Tibial artery (tissue), 4 donors: ENCODE measurements around the gene CD226.

Experiments
- DNase-seq, 2 donors: peaks; one replicate each; pipeline ENCODE4 v3.0.0-alpha.2; 2019
- H3K27ac ChIP-seq, 2 donors: fragments of 200-600 bp; sonication (generic) in 1 of 2; 1 replicate in 1 of 2; 2 replicates in 1 of 2; pipeline ENCODE4 v1.5.1; 2018 to 2019; ENCODE audit warnings: mild to moderate bottlenecking in 1 of 2
- H3K27me3 ChIP-seq, 2 donors: fragments of 200-600 bp; sonication (generic) in 1 of 2; one replicate each; pipeline versions ENCODE4 v1.5.1 to v1.6.0; 2016 to 2019
- H3K36me3 ChIP-seq, 3 donors: fragments of 200-600 bp; sonication (generic) in 2 of 3; one replicate each; pipeline ENCODE4 v1.5.1; 2016 to 2019; ENCODE audit warnings: mild to moderate bottlenecking in 2 of 3
- H3K4me1 ChIP-seq, 4 donors: fragments of 200-600 bp; sonication (generic) in 2 of 4; 1 replicate in 3 of 4; 2 replicates in 1 of 4; pipeline ENCODE4 v1.5.1; 2016 to 2019
- H3K4me3 ChIP-seq, 2 donors: fragments of 200-600 bp; sonication (generic) in 1 of 2; 1 replicate in 1 of 2; 2 replicates in 1 of 2; pipeline ENCODE4 v1.5.1; 2018 to 2019; ENCODE audit warnings: mild to moderate bottlenecking in 2 of 2
- H3K9me3 ChIP-seq, 3 donors: fragments of 200-600 bp; sonication (generic) in 1 of 3; one replicate each; pipeline ENCODE4 v1.5.1; 2016 to 2019
- intact Hi-C: fragments of 100-400 bp; cut with DNase I; formaldehyde crosslinking; loops from one replicate; pipeline ENCODE4 v1.15.0; 2023; ENCODE audit warnings: low total_unique reads
- TF ChIP-seq, protein P1 (sequence below), 2 experiments: fragments of 200-600 bp in 1 of 2; fragments of 450-650 bp in 1 of 2; IDR thresholded peaks; one replicate each; pipeline ENCODE4 v1.5.1; 2017 to 2019; ENCODE audit warnings: antibody characterized with exemption in 2 of 2, mild to moderate bottlenecking in 1 of 2, moderate library complexity in 1 of 2

CD226 gene

DNA sequence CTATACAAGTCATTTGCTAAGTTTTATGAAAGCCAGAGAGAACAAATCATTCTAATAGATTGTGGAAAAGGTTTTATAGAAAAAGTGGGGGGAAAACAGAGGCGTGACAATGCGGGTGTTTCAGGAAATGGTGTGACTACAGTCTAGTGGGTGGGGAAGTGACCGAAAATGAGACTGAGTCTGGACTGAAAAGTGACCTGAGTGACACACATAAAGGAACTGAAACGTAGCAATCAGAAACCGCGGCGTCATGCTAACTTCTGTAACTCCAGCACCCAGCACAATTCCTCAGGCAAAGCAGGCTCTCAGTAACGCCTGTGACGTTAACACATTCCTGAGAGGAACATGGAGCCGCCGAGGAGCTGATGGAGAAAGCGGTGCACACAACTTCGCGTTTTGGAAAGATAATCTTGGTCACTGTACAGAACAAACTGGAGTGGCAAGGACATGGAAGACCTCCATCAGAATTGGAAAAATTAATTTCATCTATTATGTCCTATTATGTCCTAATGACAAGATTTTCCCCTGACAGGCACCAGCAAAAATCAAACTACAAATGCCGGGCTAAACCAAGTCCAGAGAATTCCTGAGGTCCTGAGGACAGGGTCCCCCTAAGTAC is 1.4 kb upstream of the CD226 start:
- Histone ChIP-seq H3K27ac (no peak overlapping the region), H3K4me1 (peaks cover 0 to 14% (median 0%) of the 10 kb centered on the region in 4 donors), H3K27me3 (no peaks in the 10 kb centered on the region), H3K4me3 (peak overlapping the region in 1 of 2 donors; percentile 5), H3K9me3 (no peaks in the 10 kb centered on the region), H3K36me3 (no peaks in the 10 kb centered on the region)
- intact Hi-C loops = no loop called here
- TF ChIP-seq, protein P1, sequence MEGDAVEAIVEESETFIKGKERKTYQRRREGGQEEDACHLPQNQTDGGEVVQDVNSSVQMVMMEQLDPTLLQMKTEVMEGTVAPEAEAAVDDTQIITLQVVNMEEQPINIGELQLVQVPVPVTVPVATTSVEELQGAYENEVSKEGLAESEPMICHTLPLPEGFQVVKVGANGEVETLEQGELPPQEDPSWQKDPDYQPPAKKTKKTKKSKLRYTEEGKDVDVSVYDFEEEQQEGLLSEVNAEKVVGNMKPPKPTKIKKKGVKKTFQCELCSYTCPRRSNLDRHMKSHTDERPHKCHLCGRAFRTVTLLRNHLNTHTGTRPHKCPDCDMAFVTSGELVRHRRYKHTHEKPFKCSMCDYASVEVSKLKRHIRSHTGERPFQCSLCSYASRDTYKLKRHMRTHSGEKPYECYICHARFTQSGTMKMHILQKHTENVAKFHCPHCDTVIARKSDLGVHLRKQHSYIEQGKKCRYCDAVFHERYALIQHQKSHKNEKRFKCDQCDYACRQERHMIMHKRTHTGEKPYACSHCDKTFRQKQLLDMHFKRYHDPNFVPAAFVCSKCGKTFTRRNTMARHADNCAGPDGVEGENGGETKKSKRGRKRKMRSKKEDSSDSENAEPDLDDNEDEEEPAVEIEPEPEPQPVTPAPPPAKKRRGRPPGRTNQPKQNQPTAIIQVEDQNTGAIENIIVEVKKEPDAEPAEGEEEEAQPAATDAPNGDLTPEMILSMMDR (IDR thresholded peaks at IDR 0.05) = no peak
- DNase-seq = peak; percentile 29 to 69

DNA sequence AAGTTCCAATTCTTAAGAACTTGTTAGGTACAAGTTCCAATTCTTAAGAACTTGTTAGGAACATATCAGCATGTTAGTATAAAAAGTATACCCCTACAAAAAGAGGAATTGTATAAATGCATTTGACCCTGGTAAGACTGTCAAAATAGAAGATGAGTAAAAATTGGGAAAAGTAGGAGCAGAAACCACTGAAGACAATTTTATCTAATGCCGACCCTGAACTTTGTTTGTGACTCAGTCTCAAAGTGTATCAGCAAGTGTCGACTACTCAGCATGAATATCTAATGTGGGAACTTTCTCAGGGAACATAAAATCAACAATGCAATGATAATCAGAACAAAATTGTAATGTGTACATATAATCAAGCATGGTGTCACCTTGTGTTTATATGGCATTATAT is 583 bp upstream of the CD226 start:
- no peak for DNase-seq
- no peaks in the 10 kb centered on the region for H3K9me3 ChIP-seq
- no peaks in the 10 kb centered on the region for H3K27me3 ChIP-seq
- H3K27ac ChIP-seq = no peak overlapping the region
- TF ChIP-seq, protein P1 (IDR thresholded peaks at IDR 0.05) = no peak
- no peaks in the 10 kb centered on the region for H3K36me3 ChIP-seq
- no peak overlapping the region for H3K4me3 ChIP-seq
- intact Hi-C loops = no loop called here
- H3K4me1 ChIP-seq = peaks cover 0 to 14% (median 0%) of the 10 kb centered on the region in 4 donors

DNA sequence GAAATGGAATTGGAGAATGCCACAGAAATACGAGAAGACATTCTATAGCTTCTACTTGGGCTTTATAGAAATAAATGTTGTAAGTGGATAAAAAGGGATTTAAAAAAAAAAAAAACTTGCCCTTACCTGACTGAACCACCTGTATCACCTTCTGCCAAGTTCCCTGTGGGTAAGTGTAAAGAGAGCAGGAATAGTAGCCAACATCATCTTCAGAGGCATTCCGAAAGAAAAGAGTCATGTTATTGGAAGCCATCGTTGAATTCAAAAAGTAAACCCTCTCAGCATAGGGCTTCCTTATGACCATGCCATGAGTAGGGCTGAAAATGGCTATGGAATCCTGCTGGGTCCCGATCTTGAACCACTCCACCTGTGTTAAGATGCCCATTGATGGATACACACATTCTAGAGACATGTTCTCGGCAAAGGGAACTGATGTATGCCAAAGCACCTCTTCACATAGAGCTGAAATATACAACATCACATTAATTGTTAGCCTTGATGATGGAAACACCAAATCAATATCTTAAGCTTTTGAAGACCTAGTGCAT is 991 bp downstream of the CD226 start:
- H3K27me3 ChIP-seq = no peaks in the 10 kb centered on the region
- DNase-seq = no peak
- H3K27ac ChIP-seq = no peak overlapping the region
- TF ChIP-seq, protein P1 (IDR thresholded peaks at IDR 0.05) = no peak
- no peaks in the 10 kb centered on the region for H3K36me3 ChIP-seq
- no peaks in the 10 kb centered on the region for H3K9me3 ChIP-seq
- H3K4me1 ChIP-seq = peaks cover 0 to 14% (median 0%) of the 10 kb centered on the region in 4 donors
- intact Hi-C loops = no loop called here
- H3K4me3 ChIP-seq = no peak overlapping the region

DNA sequence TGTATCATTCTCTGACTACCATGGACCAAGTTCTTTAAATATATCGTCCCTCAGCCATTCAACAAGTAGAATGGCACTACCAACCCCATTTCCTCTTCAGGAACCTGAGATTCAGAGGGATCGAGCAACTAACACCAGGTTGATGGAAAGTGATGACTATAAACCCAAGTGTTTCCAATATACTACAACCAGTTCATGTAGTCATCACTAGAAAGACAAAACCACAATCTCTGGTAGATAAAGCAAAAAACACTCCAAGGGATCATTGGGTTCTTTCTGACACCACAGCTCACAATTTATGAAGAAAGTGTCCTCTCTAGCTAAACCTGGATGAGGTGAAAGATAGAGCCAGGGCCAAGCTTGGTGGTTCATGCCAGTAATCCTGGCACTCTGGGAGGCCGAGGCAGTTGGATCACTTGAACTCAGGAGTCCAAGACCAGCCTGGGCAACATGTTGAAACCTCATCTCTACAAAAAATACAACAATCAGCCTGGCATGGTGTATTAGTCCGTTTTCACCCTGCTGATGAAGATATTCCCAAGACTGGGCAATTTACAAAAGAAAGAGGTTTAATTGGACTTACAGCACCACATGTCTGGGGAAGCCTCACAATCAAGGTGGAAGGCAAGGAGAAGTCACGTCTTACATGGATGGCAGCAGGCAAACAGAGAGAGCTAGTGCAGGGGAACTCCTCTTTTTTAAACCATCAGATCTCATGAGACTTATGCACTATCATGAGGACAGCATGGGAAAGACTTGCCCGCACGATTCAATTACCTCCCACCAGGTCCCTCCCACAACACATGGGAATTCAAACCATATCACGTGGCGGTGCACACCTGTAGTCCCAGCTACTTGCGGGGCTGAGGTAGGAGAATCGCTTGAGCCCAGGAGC is 2.2 kb downstream of the CD226 start:
- no peaks in the 10 kb centered on the region for H3K36me3 ChIP-seq
- H3K4me3 ChIP-seq = no peak overlapping the region
- TF ChIP-seq, protein P1 (IDR thresholded peaks at IDR 0.05) = no peak
- H3K9me3 ChIP-seq = no peaks in the 10 kb centered on the region
- intact Hi-C loops = no loop called here
- H3K4me1 ChIP-seq = peaks cover 0 to 4% (median 0%) of the 10 kb centered on the region in 4 donors
- no peaks in the 10 kb centered on the region for H3K27me3 ChIP-seq
- no peak overlapping the region for H3K27ac ChIP-seq
- no peak for DNase-seq

DNA sequence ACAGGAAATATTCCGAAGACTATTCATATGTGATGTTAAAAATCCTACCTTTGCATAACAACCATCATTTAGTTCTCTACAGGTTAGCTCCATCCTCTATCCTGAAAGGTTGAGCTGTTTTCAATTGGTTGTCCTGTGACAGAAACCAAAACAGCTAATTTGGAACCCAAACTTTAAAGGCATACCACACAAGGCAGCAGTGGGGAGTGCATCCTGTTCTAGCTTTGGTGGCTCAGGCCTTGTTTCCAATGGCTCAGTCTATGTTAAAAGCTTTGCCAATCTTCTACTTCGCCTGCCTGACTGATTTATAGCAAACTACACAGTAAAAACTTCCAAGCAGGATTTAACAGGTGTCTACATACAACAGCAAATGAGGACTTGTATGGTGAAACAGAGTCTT is 3.2 kb downstream of the CD226 start:
- TF ChIP-seq, protein P1 (IDR thresholded peaks at IDR 0.05) = no peak
- Histone ChIP-seq H3K27me3 (no peaks in the 10 kb centered on the region), H3K4me1 (no peaks in the 10 kb centered on the region), H3K4me3 (no peak overlapping the region), H3K27ac (no peak overlapping the region), H3K9me3 (no peaks in the 10 kb centered on the region), H3K36me3 (no peaks in the 10 kb centered on the region)
- DNase-seq = no peak
- intact Hi-C loops = no loop called here
